ENCODE data around the gene SCRN1.

DNA sequence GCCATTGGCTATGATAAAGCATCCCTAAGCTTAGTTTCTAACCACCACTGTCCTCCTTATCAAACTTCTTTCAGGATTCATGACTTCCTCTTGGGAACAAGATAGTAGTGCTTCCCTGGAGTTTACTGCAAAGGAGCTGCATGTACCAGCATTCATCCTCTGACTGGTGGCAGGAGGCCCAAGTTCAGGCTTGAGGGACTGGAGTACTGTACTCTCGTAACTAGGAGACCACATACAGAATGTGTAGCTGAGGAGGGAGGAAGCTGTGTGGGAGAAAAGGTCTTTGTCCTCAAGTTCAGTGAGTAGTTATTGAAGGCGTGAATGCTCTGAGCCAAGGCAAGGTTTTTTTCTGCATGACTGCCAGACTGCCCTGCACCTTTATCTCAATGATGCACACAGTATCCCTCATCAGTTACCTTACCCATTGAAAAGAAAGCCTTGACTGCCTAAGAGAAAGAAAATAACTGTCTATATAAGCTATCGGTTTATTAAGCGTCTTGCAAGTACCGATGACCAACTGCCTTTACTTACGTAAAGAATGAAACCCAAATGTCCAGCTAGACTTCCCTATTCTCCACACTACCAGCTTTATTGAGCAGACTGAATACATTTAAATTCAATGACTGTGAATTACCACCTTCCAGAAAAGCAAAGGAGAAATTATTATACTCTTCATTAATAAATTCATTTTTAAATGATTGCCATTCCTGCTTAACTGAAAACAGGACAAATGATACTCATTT, 12.8 kb downstream of the SCRN1 start:
- TF ChIP-seq CTCF (IDR thresholded peaks at IDR 0.05) (no peak), POLR2AphosphoS5 (IDR thresholded peaks at IDR 0.05) (no peak)
